CD14-positive monocyte (primary cell): ENCODE measurements around the gene PFKL. TPM values are rescaled to one million over a fixed set of nuclear protein-coding genes. Genes with fewer than 3 reads are reported as not detected.

Experiments
- DNase-seq, 3 donors: peaks; one replicate each; pipeline ENCODE4 v3.0.0-alpha.2; 2011 to 2022
- H2AFZ ChIP-seq: 2 replicates; pipeline ENCODE4 v1.6.0; 2012; ENCODE audit warnings: mild to moderate bottlenecking, low read depth, low read length, inconsistent platforms; ENCODE audit not compliant: insufficient read depth, poor library complexity, severe bottlenecking
- H3K27ac ChIP-seq, 2 donors: 1 replicate in 1 of 2; 2 replicates in 1 of 2; pipeline ENCODE4 v1.5.1; 2012 to 2013; ENCODE audit warnings: low read length in 2 of 2, control low read depth in 1 of 2, inconsistent platforms in 1 of 2, low read depth in 1 of 2, mild to moderate bottlenecking in 1 of 2
- H3K27me3 ChIP-seq, 2 donors: one replicate each; pipeline versions ENCODE4 v1.6.0 to v1.6.1; 2011 to 2013; ENCODE audit warnings: low read length in 2 of 2; ENCODE audit not compliant: control insufficient read depth in 2 of 2, insufficient read depth in 2 of 2
- H3K36me3 ChIP-seq, 2 donors: replicated peaks in 1 of 2; 1 replicate in 1 of 2; 2 replicates in 1 of 2; pipeline versions ENCODE4 v1.5.1 to v1.6.1; 2012 to 2013; ENCODE audit warnings: low read length in 2 of 2, control low read depth in 1 of 2, inconsistent platforms in 1 of 2, mild to moderate bottlenecking in 1 of 2; ENCODE audit not compliant: insufficient read depth in 2 of 2, control insufficient read depth in 1 of 2
- H3K4me1 ChIP-seq, 2 donors: 1 replicate in 1 of 2; 2 replicates in 1 of 2; pipeline versions ENCODE4 v1.5.1 to v1.6.1; 2012 to 2013; ENCODE audit warnings: low read length in 2 of 2, control low read depth in 1 of 2, inconsistent platforms in 1 of 2, mild to moderate bottlenecking in 1 of 2, moderate library complexity in 1 of 2; ENCODE audit not compliant: insufficient read depth in 2 of 2, control insufficient read depth in 1 of 2
- H3K4me2 ChIP-seq: replicated peaks from 2 replicates; pipeline ENCODE3; 2012; ENCODE audit warnings: low read length, moderate library complexity, mild to moderate bottlenecking; ENCODE audit not compliant: poor library complexity, severe bottlenecking; ENCODE audit errors: extremely low read depth
- H3K4me3 ChIP-seq, 3 experiments: fragments of 200-600 bp in 1 of 3; sonication (generic) in 1 of 3; replicated peaks in 1 of 3; 1 replicate in 2 of 3; 2 replicates in 1 of 3; pipeline ENCODE4 v1.5.1; 2011 to 2013; ENCODE audit warnings: low read length in 3 of 3, mild to moderate bottlenecking in 3 of 3, control low read depth in 2 of 3, low read depth in 2 of 3, inconsistent platforms in 1 of 3, moderate library complexity in 1 of 3
- H3K79me2 ChIP-seq: 2 replicates; pipeline ENCODE4 v1.6.0; 2012; ENCODE audit warnings: mild to moderate bottlenecking, control low read depth, inconsistent platforms, low read length, moderate library complexity; ENCODE audit not compliant: insufficient read depth
- H3K9ac ChIP-seq: 2 replicates; pipeline ENCODE4 v1.6.0; 2017; ENCODE audit warnings: low read length, mild to moderate bottlenecking; ENCODE audit not compliant: insufficient read depth, poor library complexity, severe bottlenecking
- H3K9me3 ChIP-seq, 2 donors: replicated peaks in 1 of 2; 1 replicate in 1 of 2; 2 replicates in 1 of 2; pipeline versions ENCODE4 v1.5.1 to v1.6.1; 2012 to 2013; ENCODE audit warnings: low read length in 2 of 2, control low read depth in 1 of 2; ENCODE audit not compliant: control insufficient read depth in 1 of 2, insufficient read depth in 1 of 2
- H4K20me1 ChIP-seq: 2 replicates; pipeline ENCODE4 v1.6.0; 2012; ENCODE audit warnings: mild to moderate bottlenecking, low read length, control low read depth, moderate library complexity; ENCODE audit not compliant: insufficient read depth
- H3K27ac Mint-ChIP-seq, 7 donors: one replicate each; pipeline ENCODE4 v1.8.0; 2020; ENCODE audit warnings: mild to moderate bottlenecking in 7 of 7, mixed read lengths in 7 of 7, moderate library complexity in 6 of 7, inconsistent platforms in 2 of 7
- H3K27me3 Mint-ChIP-seq, 3 donors: one replicate each; pipeline ENCODE4 v1.8.0; 2021 to 2022; ENCODE audit warnings: low read depth in 3 of 3, mild to moderate bottlenecking in 3 of 3, mixed read lengths in 3 of 3, moderate library complexity in 3 of 3, inconsistent platforms in 1 of 3
- H3K36me3 Mint-ChIP-seq, 2 donors: one replicate each; pipeline ENCODE4 v1.8.0; 2020; ENCODE audit warnings: mixed read lengths in 2 of 2, inconsistent platforms in 1 of 2, mild to moderate bottlenecking in 1 of 2
- H3K4me1 Mint-ChIP-seq: one replicate; pipeline ENCODE4 v1.8.0; 2020; ENCODE audit warnings: mild to moderate bottlenecking, mixed read lengths
- H3K4me3 Mint-ChIP-seq, 2 donors: one replicate each; pipeline ENCODE4 v1.8.0; 2020; ENCODE audit warnings: mild to moderate bottlenecking in 2 of 2, mixed read lengths in 2 of 2, moderate library complexity in 1 of 2
- H3K9me3 Mint-ChIP-seq, 7 donors: one replicate each; pipeline ENCODE4 v1.8.0; 2020 to 2022; ENCODE audit warnings: mixed read lengths in 7 of 7, mild to moderate bottlenecking in 6 of 7, moderate library complexity in 6 of 7, inconsistent platforms in 2 of 7
- CTCF ChIP-seq: fragments of 200-600 bp; IDR thresholded peaks from one replicate; pipeline ENCODE4 v1.8.0; 2022; ENCODE audit warnings: antibody characterized with exemption, mild to moderate bottlenecking
- whole genome bisulfite sequencing: methylation state at CpG from one replicate; pipeline ENCODE4 v1.1.5; 2013; ENCODE audit warnings: missing lambda C conversion rate; ENCODE audit not compliant: insufficient coverage; 5-methylcytosine and 5-hydroxymethylcytosine counted together
- intact Hi-C, 2 donors: fragments of 100-400 bp; cut with micrococcal nuclease; formaldehyde crosslinking; loops; one replicate each; pipeline versions ENCODE4 v1.15.0 to v1.15.1; 2023
- polyA plus RNA-seq, 3 donors: library from polyadenylated mRNA; depleted of rRNA in 1 of 3; unstranded in 2 of 3; stranded (reverse) in 1 of 3; fragments of 300-500 nt in 2 of 3; fragments of >200 nt in 1 of 3; fragmentation: Illumina TruSeq in 2 of 3; gene quantifications; 1 replicate in 2 of 3; 2 replicates in 1 of 3; pipeline ENCODE4 v1.2.3, GENCODE V29; 2012 to 2021

PFKL gene
- polyA plus RNA-seq, 3 donors: 105 to 133 (median 113) TPM

DNA sequence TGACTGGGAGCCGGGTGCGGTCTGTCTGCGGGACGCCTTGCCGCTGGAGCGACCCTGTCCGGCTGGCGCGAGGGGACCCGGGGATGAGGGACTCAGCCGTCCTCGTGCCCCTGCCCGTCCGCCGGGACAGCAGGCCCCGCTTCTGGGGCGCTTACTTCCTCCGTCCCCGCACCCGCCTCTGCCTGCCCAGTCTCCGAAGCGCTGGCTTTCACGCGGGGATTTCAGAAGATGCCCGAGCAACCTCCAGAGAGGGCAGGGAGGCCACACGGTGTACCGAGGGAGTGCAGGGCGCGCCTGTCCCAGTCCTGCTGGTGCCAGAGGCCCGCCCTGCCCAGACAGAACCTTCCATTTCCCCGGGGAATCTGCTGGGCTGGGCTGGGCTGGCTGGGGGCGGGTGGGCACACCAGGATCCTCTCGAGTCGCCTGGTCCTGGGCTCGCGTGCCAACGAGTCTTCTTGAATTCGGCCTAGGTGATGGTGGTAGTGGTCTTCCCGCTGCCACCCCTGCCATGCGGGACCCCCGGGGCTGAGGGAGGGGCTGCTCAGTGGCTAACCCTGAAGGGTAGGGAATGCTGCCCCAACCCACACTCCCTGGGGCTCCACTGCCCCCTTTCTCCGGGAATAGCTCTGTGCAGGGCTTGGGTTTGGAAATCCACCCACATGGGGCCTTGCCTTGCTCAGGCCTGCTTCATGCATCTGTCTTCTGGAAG lies 51.1 kb downstream of the PFKL start:
- no peak for TF ChIP-seq CTCF
- Histone ChIP-seq H3K4me1 (peaks cover 60 to 65% of the 10 kb centered on the region in 2 donors), H3K4me3 (peak overlapping the region in 1 of 3 experiments; percentile 77), H3K9ac (no peak overlapping the region), H3K36me3 (no peaks in the 10 kb centered on the region), H3K27me3 (peaks cover 4 to 26% of the 10 kb centered on the region in 2 donors), H3K4me2 (peak overlapping the region; percentile 83), H4K20me1 (no peaks in the 10 kb centered on the region), H3K79me2 (peaks cover 29% of the 10 kb centered on the region), H3K27ac (peak overlapping the region in 1 of 2 donors; percentile 5), H2AFZ (peak overlapping the region; percentile 70), H3K9me3 (no peaks in the 10 kb centered on the region)
- H3K36me3 Mint-ChIP-seq: peaks cover 10 to 11% of the 10 kb centered on the region in 2 donors
- peaks cover 34 to 53% (median 35%) of the 10 kb centered on the region in 3 donors for H3K27me3 Mint-ChIP-seq
- peaks cover 54% of the 10 kb centered on the region for H3K4me1 Mint-ChIP-seq
- peak overlapping the region; percentile 59 to 71 for H3K4me3 Mint-ChIP-seq
- intact Hi-C loops: loop anchor here in 1 of 2 donors (5.0 kb wide), 1 partner anchor 1201 kb away; no protein-coding TSS in a partner anchor
- peak overlapping the region in 1 of 7 donors; percentile 23 for H3K27ac Mint-ChIP-seq
- H3K9me3 Mint-ChIP-seq: peaks cover 0 to 11% (median 0%) of the 10 kb centered on the region in 7 donors
- 18% methylated on average over 33 of the region's 42 CpGs for WGBS
- peak in 2 of 3 donors; percentile 33 to 34 for DNase-seq

GRCh38 chr21:44351535-44352252 lies 51.8 kb downstream of the PFKL start:
- WGBS: 87% methylated on average over 18 of the region's 18 CpGs
- intact Hi-C loops: loop anchor here in 1 of 2 donors (5.0 kb wide), 1 partner anchor 1201 kb away; no protein-coding TSS in a partner anchor
- peaks cover 0 to 14% (median 0%) of the 10 kb centered on the region in 7 donors for H3K9me3 Mint-ChIP-seq
- Histone ChIP-seq H2AFZ (no peak overlapping the region), H3K4me2 (peak overlapping the region; percentile 83), H4K20me1 (no peaks in the 10 kb centered on the region), H3K27ac (peak overlapping the region in 1 of 2 donors; percentile 99), H3K27me3 (peaks cover 4 to 26% of the 10 kb centered on the region in 2 donors), H3K79me2 (peaks cover 37% of the 10 kb centered on the region), H3K4me1 (peaks cover 67 to 73% of the 10 kb centered on the region in 2 donors), H3K9ac (no peak overlapping the region), H3K9me3 (no peaks in the 10 kb centered on the region), H3K4me3 (peak overlapping the region in 1 of 3 experiments; percentile 77), H3K36me3 (peaks cover 5 to 7% of the 10 kb centered on the region in 2 donors)
- TF ChIP-seq CTCF: no peak
- H3K27ac Mint-ChIP-seq: peak overlapping the region in 1 of 7 donors; percentile 97
- DNase-seq: no peak
- H3K4me3 Mint-ChIP-seq: peak overlapping the region; percentile 59 to 71
- peaks cover 27 to 45% (median 28%) of the 10 kb centered on the region in 3 donors for H3K27me3 Mint-ChIP-seq
- H3K36me3 Mint-ChIP-seq: peaks cover 16 to 19% of the 10 kb centered on the region in 2 donors
- peaks cover 61% of the 10 kb centered on the region for H3K4me1 Mint-ChIP-seq
